Vagina (tissue), 2 donors: Measurements from ENCODE around the gene GSK3A.

ENCODE experiments used
- POLR2A ChIP-seq, 2 donors: fragments of 450-650 bp; IDR thresholded peaks; one replicate each; pipeline ENCODE4 v1.6.1; 2017; ENCODE audit warnings: antibody characterized with exemption in 2 of 2, mild to moderate bottlenecking in 2 of 2, moderate library complexity in 2 of 2
- TF ChIP-seq, protein P1 (sequence below), 3 experiments: fragments of 450-650 bp in 2 of 3; fragments of 200-600 bp in 1 of 3; sonication (generic) in 1 of 3; IDR thresholded peaks; one replicate each; pipeline ENCODE4 v1.5.1; 2017 to 2019; ENCODE audit warnings: antibody characterized with exemption in 3 of 3, mild to moderate bottlenecking in 2 of 3, moderate library complexity in 2 of 3

- TF ChIP-seq POLR2A (IDR thresholded peaks at IDR 0.05): no peak
- TF ChIP-seq, protein P1, sequence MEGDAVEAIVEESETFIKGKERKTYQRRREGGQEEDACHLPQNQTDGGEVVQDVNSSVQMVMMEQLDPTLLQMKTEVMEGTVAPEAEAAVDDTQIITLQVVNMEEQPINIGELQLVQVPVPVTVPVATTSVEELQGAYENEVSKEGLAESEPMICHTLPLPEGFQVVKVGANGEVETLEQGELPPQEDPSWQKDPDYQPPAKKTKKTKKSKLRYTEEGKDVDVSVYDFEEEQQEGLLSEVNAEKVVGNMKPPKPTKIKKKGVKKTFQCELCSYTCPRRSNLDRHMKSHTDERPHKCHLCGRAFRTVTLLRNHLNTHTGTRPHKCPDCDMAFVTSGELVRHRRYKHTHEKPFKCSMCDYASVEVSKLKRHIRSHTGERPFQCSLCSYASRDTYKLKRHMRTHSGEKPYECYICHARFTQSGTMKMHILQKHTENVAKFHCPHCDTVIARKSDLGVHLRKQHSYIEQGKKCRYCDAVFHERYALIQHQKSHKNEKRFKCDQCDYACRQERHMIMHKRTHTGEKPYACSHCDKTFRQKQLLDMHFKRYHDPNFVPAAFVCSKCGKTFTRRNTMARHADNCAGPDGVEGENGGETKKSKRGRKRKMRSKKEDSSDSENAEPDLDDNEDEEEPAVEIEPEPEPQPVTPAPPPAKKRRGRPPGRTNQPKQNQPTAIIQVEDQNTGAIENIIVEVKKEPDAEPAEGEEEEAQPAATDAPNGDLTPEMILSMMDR (IDR thresholded peaks at IDR 0.05): no peak
Observed at GRCh38 chr19:42245231-42245630, 2.8 kb upstream of the GSK3A start.
